ENCODE measurements around the gene ABCC11. TPM values are rescaled to one million over a fixed set of nuclear protein-coding genes. Genes with fewer than 3 reads are reported as not detected.
A peak's percentile ranks its signal among the peaks of the same experiment; 100 is the strongest.

The ABCC11 gene
- total and polyA plus RNA-seq, 2 of the 13 experiments (the other 11 are each of a cell fraction or from before 2014, with no cell fraction given): 1.0 to 1.4 TPM

GRCh38 chr16:48117217-48118105, 129.9 kb downstream of the ABCC11 start (continued):
- TF ChIP-seq ZNF124 (CRISPR knock-in tag; IDR thresholded peaks at IDR 0.05) (0 out of 2 replicates have a peak, but pooled peaks have one; percentile 58), BHLHE40 (IDR thresholded peaks at IDR 0.05; ENCODE audit: low read length) (peak; percentile 45; the same call in 1 of the 2 replicates), ZNF513 (CRISPR knock-in tag; conservative IDR thresholded peaks at IDR 0.05) (0 out of 2 replicates have a peak, but pooled peaks have one; percentile 6), SALL1 (CRISPR knock-in tag; IDR thresholded peaks at IDR 0.05) (peak; percentile 31; the same call in 1 of the 2 replicates), SKIL (CRISPR knock-in tag; IDR thresholded peaks at IDR 0.05; ENCODE audit: borderline replicate concordance) (no peak), RXRA (CRISPR knock-in tag; IDR thresholded peaks at IDR 0.05) (0 out of 2 replicates have a peak, but pooled peaks have one; percentile 54), GABPB1 (CRISPR knock-in tag; IDR thresholded peaks at IDR 0.05) (peak; percentile 46; the same call in 1 of the 2 replicates), TEAD2 (CRISPR knock-in tag; IDR thresholded peaks at IDR 0.05) (no peak), STAG1 (CRISPR knock-in tag; IDR thresholded peaks at IDR 0.05) (peak; percentile 86), ZNF160 (CRISPR knock-in tag; IDR thresholded peaks at IDR 0.05) (0 out of 2 replicates have a peak, but pooled peaks have one; percentile 16), ARID5B (CRISPR knock-in tag; IDR thresholded peaks at IDR 0.05) (peak; percentile 11; the same call in 1 of the 2 replicates), ZBTB7A (CRISPR knock-in tag; IDR thresholded peaks at IDR 0.05) (peak; percentile 67; the same call in 1 of the 2 replicates), ZBTB34 (CRISPR knock-in tag; IDR thresholded peaks at IDR 0.05) (no peak)

Data from HepG2 (cell line).